ENCODE results near the gene RPUSD1.

The RPUSD1 gene

GRCh38 chr16:818592-818991 lies 30.4 kb upstream of the RPUSD1 start:
- no peak for DNase-seq

DNA sequence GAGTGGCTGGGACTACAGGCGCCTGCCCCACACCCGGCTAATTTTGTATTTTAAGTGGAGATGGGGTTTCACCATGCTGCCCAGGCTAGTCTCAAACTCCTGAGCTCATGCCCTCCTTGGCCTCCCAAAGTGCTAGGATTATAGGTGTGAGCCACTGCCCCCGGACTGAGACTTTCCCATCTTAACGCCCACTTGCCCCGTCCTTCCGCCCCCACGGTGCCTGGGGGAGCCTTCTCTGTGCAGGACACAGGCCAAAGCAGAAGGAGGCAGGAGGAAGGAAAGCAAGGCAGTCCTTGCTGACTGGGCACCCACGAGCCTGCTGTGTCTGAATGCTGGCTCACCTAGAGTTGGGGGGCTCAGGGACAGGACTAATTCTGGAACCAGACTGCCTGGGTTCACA lies 30.0 kb upstream of the RPUSD1 start:
- no peak for DNase-seq

DNA sequence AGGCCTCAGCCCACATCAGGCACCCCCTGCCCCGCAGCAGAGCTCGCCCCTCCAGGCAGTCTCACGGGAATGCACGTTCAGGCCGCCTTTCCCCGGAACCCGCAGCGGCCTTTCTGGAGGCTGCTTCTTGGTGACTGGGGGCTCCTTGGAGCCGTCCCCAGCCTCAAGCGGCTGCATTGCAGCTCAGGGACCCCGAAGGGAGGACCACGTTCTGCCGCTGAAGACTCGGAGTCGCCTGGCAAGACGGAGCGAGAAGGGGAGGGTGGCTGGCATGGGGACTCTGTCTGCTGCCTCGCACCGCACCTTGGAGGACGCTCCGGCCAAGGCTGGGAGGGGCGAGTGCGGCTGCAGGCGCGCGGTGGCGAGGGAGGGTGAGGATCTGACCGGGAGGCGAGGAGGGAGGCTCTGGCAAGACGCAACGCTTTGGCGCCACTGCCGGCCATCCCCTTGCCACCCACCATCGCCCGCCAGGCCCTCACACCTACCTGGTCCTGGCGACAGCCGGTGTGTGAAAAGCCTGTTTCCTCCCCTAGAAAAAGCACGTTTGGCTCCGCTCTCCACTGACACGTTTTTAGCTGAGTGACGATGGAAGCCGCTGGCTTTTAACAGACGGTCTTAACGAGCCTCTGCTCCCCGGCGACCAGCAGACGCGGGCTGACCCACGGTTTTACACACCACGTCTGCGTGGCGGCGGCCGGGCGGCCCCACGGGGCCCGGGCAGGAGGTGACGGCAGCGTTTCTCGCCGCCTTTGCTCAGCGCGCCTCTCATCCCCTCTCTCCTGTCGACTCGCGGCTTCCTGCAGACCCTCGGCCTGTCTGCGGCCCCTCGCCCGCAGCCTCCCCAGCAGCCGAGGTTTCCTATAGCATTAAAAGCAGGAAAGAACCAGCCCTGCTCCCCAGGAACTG lies 29.1 kb upstream of the RPUSD1 start:
- DNase-seq, result no peak

GRCh38 chr16:815861-816260 lies 27.7 kb upstream of the RPUSD1 start:
- no peak for DNase-seq

GRCh38 chr16:814974-815373 lies 26.8 kb upstream of the RPUSD1 start:
- no peak for DNase-seq

- DNase-seq, result no peak
Measured at GRCh38 chr16:813916-814412, 25.8 kb upstream of the RPUSD1 start.

GRCh38 chr16:813204-813915 lies 25.2 kb upstream of the RPUSD1 start:
- DNase-seq, result peak in 3 of 5 donors; percentile 22 to 34 (median 34)

DNA sequence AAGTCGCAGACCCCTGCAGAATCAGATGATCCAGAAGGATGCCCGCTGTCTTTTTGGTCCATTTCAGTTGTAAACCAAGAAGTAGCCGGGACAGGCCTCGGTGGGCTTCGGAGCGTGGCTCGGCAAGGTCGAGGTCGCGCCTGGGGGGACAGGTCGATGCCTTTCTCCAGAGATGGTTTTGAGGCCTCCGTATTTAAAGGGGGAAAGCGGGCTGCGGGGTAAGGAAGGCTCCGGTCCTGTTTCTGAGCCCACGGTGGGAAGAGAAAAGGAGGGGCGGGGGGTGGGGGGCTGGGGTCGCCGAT lies 19.9 kb upstream of the RPUSD1 start:
- no peak for DNase-seq

DNA sequence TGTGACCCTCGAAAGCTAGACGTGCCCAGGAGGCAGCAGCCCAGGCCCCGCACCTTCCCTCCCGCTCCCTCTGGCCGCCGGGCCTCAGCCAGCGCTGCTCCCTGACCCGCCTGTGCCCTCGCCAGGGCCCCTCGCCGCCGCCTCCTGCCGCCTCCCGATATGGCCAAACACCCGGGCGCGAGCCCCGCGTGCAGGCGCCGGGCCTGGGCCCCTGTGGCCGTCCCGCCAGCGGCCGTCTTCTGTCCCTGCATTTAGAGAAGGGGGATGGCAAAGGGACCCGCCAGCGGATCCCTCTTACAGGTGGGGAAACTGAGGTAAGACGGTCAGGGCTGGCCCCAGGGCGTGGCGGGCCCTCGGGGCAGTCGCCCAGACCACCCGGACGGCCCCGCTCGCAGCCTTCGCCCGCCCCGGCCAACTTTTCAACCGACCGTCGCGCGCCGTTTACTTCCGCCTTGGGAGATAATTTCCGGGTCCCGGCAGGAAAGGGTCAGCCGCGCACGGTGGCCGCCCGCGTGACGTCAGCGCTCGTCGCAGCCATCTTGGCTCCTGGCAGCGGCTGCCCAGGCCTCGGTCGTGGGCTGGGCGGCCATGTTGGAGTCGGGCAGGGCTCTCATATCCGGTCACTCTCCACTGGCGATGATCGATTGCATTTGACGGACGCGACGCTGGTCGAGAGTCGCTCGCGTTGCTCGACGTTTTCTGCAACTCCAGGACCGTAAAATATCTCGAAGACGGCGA lies 19.3 kb upstream of the RPUSD1 start:
- peak; percentile 67 to 91 (median 72) for DNase-seq

DNA sequence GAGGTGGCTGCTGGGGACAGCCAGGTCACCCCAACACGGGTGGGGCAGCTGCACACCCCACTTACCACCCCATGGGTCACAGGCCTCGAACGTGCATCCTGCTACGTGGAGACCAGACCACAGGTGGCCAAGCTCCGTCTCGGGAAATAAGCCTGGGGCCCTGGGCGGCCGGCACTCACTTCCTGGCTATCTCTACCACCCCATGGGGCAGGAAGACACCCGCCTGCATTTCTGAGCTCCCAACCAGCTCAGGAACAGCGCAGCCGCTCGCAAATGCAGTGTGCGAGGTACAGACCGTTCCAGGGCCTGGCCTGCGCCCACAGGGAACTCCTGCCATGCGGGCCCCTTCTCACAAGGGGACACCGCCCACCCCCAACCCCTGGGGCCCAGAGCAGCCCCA lies 17.3 kb upstream of the RPUSD1 start:
- no peak for DNase-seq

- no peak for DNase-seq
Measured at GRCh38 chr16:804193-805048, 16.2 kb upstream of the RPUSD1 start.

GRCh38 chr16:803754-804080 lies 15.5 kb upstream of the RPUSD1 start:
- DNase-seq, result no peak

GRCh38 chr16:802914-803753 lies 15.0 kb upstream of the RPUSD1 start:
- no peak for DNase-seq

GRCh38 chr16:802461-802860 lies 14.3 kb upstream of the RPUSD1 start:
- no peak for DNase-seq

- peak in 1 of 5 donors; percentile 7 for DNase-seq
Measured at GRCh38 chr16:801584-802363, 13.6 kb upstream of the RPUSD1 start.

- peak in 1 of 5 donors; percentile 13 for DNase-seq
Measured at GRCh38 chr16:800834-801511, 12.8 kb upstream of the RPUSD1 start.

- DNase-seq, result peak in 1 of 5 donors; percentile 12
Measured at GRCh38 chr16:799948-800833, 12.0 kb upstream of the RPUSD1 start, which contains the start of gene GNG13. Gene GNG13, minus strand, starts transcription at chr16:800734. Its CDS starts 1,657 bp downstream, at chr16:799077.

DNA sequence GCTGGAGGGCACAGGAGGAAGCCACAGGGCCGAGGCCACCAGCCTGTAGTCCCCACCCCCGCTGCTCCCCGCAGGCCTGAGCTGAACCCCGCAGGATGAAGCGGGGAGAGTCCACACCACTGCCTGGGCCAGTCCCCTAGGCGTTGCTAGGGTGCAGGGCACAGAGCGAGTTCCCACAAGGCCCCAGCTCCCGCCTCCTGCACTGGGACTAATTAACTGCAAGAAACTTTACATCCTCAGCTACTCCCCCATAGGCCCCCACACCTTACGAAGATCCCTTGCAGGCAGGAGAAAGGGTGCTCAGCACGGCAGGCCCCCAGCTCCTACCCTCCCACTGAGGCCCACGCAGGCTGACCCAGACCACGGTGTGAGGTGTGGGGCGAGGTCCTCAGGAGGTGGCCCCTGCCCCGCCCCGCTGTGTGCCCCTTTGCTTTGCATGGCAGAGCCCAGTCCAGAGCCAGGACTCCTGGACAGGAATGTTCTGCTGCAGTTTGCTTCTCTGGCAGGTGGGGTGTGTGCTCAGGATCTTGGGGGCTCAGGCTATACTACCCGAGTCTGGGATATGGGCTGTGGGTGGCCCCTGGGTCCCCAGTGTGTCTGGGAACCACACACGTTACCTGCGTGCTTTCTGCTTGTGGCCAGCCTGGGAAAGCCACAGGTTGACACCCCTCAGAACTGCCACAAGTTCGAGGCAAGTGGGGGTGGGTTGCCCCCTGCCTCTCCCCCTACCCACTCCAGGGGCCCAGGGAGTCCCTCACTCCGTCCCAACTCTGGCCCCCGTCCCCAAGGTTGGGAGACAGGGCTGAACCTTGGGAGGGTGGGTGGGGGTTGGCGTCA lies 11.1 kb upstream of the RPUSD1 start:
- peak in 1 of 5 donors; percentile 8 for DNase-seq

Measured in T-helper 1 cell (primary cell).